ENCODE results near the gene PCDHB11. TPM values are rescaled to one million over a fixed set of nuclear protein-coding genes. Genes with fewer than 3 reads are reported as not detected.
"Not testable (repeated sequence)": the region's sequence is repeated elsewhere in the genome, so short reads cannot be mapped to it uniquely, and the experiment has no call there.

Gene PCDHB11
- total and polyA plus RNA-seq, 2 of the 8 experiments (the other 6 are each of a cell fraction or from before 2014, with no cell fraction given) = 0.50 to 0.86 TPM

- TF ChIP-seq CHD1 (IDR thresholded peaks at IDR 0.05; ENCODE audit: low read depth, low read length) (no peak), CTCF (IDR thresholded peaks at IDR 0.05; ENCODE audit: control extremely low read depth in 1 of 3, insufficient read depth in 1 of 3, low read depth in 1 of 3, low read length in 3 of 3) (peak in 2 of 3 experiments; percentile 61 to 64; a peak in 3 of 4 replicates), POLR2A (IDR thresholded peaks at IDR 0.05; ENCODE audit: control extremely low read depth in 1 of 2, low read depth in 2 of 2, low read length in 2 of 2) (peak in 1 of 2 experiments; percentile 55; a peak in 1 of 3 replicates), RBBP5 (IDR thresholded peaks at IDR 0.05; ENCODE audit: borderline replicate concordance, low read depth, low read length) (no peak), KDM1A (IDR thresholded peaks at IDR 0.05; ENCODE audit: borderline replicate concordance, low read length) (no peak), TBP (IDR thresholded peaks at IDR 0.05; ENCODE audit: low read depth, low read length) (peak; percentile 39; the same call in 1 of the 2 replicates), RNF2 (IDR thresholded peaks at IDR 0.05; ENCODE audit: borderline replicate concordance, low read depth, low read length, missing control alignments, poor library complexity, severe bottlenecking) (no peak), ATF3 (IDR thresholded peaks at IDR 0.05; ENCODE audit: insufficient read depth, low read depth, low read length) (no peak)
Measured at GRCh38 chr5:141245250-141245717, 45.9 kb downstream of the PCDHB11 start, which contains the start of gene PCDHB15 (continued).

- H3K4me1 ChIP-seq (replicated peaks in 1 of 4; ENCODE audit: control insufficient read depth in 3 of 4, insufficient read depth in 4 of 4, low read length in 3 of 4); H2BK5ac ChIP-seq (ENCODE audit: low read depth, low read length); H3K56ac ChIP-seq (replicated peaks; ENCODE audit: insufficient read length, low read depth, low read length); H3K9ac ChIP-seq (replicated peaks in 1 of 4; ENCODE audit: extremely low read depth in 1 of 4, low read depth in 3 of 4, low read length in 3 of 4); H3K27me3 ChIP-seq (replicated peaks in 1 of 4; ENCODE audit: control insufficient read depth in 3 of 4, extremely low read depth in 1 of 4, insufficient read depth in 3 of 4, low read length in 3 of 4); H3K23me2 ChIP-seq (ENCODE audit: low read depth, low read length); H3K79me2 ChIP-seq (ENCODE audit: control insufficient read depth in 1 of 2, insufficient read depth in 2 of 2, low read length in 2 of 2); DNase-seq (ENCODE audit: low read depth in 1 of 2, low spot score in 2 of 2); H3K18ac ChIP-seq (ENCODE audit: extremely low read depth, low read length); H3K79me1 ChIP-seq (ENCODE audit: low read depth, low read length); FAIRE-seq; H4K20me1 ChIP-seq (replicated peaks in 1 of 2; ENCODE audit: control insufficient read depth in 1 of 2, insufficient read depth in 2 of 2, low read length in 2 of 2); H2AFZ ChIP-seq (ENCODE audit: low read length); H3K27ac ChIP-seq (ENCODE audit: low read depth, low read length); H3K14ac ChIP-seq (ENCODE audit: insufficient read length); H2BK120ac ChIP-seq (replicated peaks; ENCODE audit: low read depth, low read length); H3K4me3 ChIP-seq (ENCODE audit: extremely low read depth in 1 of 4, insufficient read depth in 2 of 4, low read depth in 3 of 4, low read length in 4 of 4); H2BK12ac ChIP-seq (ENCODE audit: low read depth, low read length); H3K4ac ChIP-seq (replicated peaks; ENCODE audit: insufficient read length, low read depth, low read length); H4K91ac ChIP-seq (replicated peaks; ENCODE audit: insufficient read length, low read length); H4K5ac ChIP-seq (ENCODE audit: insufficient read length, low read depth, low read length); H2BK20ac ChIP-seq (ENCODE audit: low read length); H3K4me2 ChIP-seq (ENCODE audit: insufficient read depth in 1 of 2, low read depth in 2 of 2, low read length in 2 of 2); H3K23ac ChIP-seq (ENCODE audit: insufficient read length); H2AK5ac ChIP-seq (ENCODE audit: low read depth, low read length); H2BK15ac ChIP-seq (ENCODE audit: low read length); H4K8ac ChIP-seq (ENCODE audit: extremely low read depth, insufficient read depth, low read length): not testable (repeated sequence)
- POLR2A ChIA-PET (ENCODE audit: partially characterized antibody) = interaction anchor here (1.2 kb wide), 1 partner anchor 26 kb away, joined by 3 read pairs; no protein-coding TSS in a partner anchor
- H3K9me3 ChIP-seq (ENCODE audit: insufficient read depth in 2 of 2, low read depth in 1 of 2, low read length in 1 of 2) = peaks cover 24 to 52% of the 10 kb centered on the region in 2 experiments
- H3K36me3 ChIP-seq (ENCODE audit: control insufficient read depth in 2 of 4, insufficient read depth in 4 of 4, low read length in 3 of 4) = peaks cover 0 to 25% (median 4%) of the 10 kb centered on the region in 4 experiments; a peak in 3 of 8 replicates
- CTCF ChIA-PET (ENCODE audit: partially characterized antibody) = interaction anchor here (2.1 to 5.2 kb wide), 8 partner anchors 14 to 317 kb away, joined by 8 to 81 read pairs (median 27); partner anchors contain the start of genes PCDHB11, PCDHB14 and PCDHGB1
- WGBS, 2 experiments (ENCODE audit: extremely low coverage in 1 of 2, insufficient coverage in 1 of 2, insufficient read length in 1 of 2, insufficient replicate concordance in 2 of 2, low coverage in 1 of 2, low lambda C conversion rate in 2 of 2, missing lambda C conversion rate in 1 of 2) = 92% methylated on average over 25 of the region's 42 CpGs; no CpG with 5 or more reads in 1 of the 2 experiments
Measured at GRCh38 chr5:141246971-141247370, 47.5 kb downstream of the PCDHB11 start.
